Left ventricle myocardium inferior (tissue), 1 donor: ENCODE data around the gene SORCS2. TPM values are rescaled to one million over a fixed set of nuclear protein-coding genes. Genes with fewer than 3 reads are reported as not detected.
A peak's percentile ranks its signal among the peaks of the same experiment; 100 is the strongest.

Experiments
- DNase-seq: peaks from one replicate; pipeline ENCODE4 v3.0.0-alpha.2; 2020
- H3K27ac ChIP-seq: fragments of 200-600 bp; replicated peaks from 2 replicates; pipeline ENCODE4 v1.8.0; 2021
- H3K27me3 ChIP-seq: fragments of 200-600 bp; 2 replicates; pipeline ENCODE4 v1.8.0; 2021; ENCODE audit warnings: low read depth
- H3K36me3 ChIP-seq: fragments of 200-600 bp; 2 replicates; pipeline ENCODE4 v1.8.0; 2021
- H3K4me1 ChIP-seq: fragments of 200-600 bp; 2 replicates; pipeline ENCODE4 v1.8.0; 2021
- H3K4me3 ChIP-seq: fragments of 200-600 bp; 2 replicates; pipeline ENCODE4 v1.8.0; 2021; ENCODE audit warnings: mild to moderate bottlenecking, moderate library complexity
- H3K9me3 ChIP-seq: fragments of 200-600 bp; replicated peaks from 2 replicates; pipeline ENCODE4 v1.8.0; 2021
- intact Hi-C: fragments of 100-400 bp; cut with micrococcal nuclease; formaldehyde crosslinking; loops from one replicate; pipeline ENCODE4 v1.11.0; 2022
- total RNA-seq: library from RNA; stranded (reverse); fragmentation: NEBNext Ultra II Directional; extraction: Animal tissue kit (Norgen Biotek cat#: 25700); gene quantifications from one replicate; pipeline ENCODE4 v1.2.1, GENCODE V29; 2021
- TF ChIP-seq, protein P1 (sequence below): fragments of 200-600 bp; IDR thresholded peaks from 2 replicates; pipeline ENCODE4 v1.8.0; 2021; ENCODE audit warnings: antibody characterized with exemption, mild to moderate bottlenecking, borderline replicate concordance
- donor health status: DM: no; HTN: yes; CAD: no; lungs with severe emphysema.

SORCS2 gene
- total RNA-seq, 1 donor from 2014 or later: 1.2 TPM

DNA sequence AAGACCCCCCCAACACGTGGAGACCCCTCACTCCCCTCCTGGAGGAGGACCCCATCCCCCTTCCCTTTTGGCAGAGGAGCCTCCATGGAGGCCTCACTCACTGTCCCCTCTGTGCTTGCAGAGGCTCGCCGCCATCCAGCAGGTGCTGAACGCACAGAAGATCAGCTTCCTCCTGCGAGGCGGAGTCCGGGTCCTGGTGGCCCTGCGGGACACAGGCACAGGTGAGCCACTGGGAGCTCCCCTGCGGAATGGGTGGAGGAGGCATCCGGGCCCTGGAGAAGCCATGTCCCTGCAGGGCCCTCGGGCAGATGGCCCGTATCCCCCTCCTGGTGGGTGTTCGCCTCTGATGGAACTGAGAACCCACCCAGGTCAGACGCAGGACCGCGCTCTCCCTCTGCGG lies 540.9 kb downstream of the SORCS2 start:
- no peaks in the 10 kb centered on the region for H3K9me3 ChIP-seq
- no peak for DNase-seq
- no peaks in the 10 kb centered on the region for H3K4me1 ChIP-seq
- intact Hi-C loops: no loop called here
- no peak overlapping the region for H3K27ac ChIP-seq
- peaks cover 8% of the 10 kb centered on the region for H3K27me3 ChIP-seq
- TF ChIP-seq, protein P1, sequence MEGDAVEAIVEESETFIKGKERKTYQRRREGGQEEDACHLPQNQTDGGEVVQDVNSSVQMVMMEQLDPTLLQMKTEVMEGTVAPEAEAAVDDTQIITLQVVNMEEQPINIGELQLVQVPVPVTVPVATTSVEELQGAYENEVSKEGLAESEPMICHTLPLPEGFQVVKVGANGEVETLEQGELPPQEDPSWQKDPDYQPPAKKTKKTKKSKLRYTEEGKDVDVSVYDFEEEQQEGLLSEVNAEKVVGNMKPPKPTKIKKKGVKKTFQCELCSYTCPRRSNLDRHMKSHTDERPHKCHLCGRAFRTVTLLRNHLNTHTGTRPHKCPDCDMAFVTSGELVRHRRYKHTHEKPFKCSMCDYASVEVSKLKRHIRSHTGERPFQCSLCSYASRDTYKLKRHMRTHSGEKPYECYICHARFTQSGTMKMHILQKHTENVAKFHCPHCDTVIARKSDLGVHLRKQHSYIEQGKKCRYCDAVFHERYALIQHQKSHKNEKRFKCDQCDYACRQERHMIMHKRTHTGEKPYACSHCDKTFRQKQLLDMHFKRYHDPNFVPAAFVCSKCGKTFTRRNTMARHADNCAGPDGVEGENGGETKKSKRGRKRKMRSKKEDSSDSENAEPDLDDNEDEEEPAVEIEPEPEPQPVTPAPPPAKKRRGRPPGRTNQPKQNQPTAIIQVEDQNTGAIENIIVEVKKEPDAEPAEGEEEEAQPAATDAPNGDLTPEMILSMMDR: no peak
- H3K4me3 ChIP-seq: no peak overlapping the region
- H3K36me3 ChIP-seq: no peaks in the 10 kb centered on the region

DNA sequence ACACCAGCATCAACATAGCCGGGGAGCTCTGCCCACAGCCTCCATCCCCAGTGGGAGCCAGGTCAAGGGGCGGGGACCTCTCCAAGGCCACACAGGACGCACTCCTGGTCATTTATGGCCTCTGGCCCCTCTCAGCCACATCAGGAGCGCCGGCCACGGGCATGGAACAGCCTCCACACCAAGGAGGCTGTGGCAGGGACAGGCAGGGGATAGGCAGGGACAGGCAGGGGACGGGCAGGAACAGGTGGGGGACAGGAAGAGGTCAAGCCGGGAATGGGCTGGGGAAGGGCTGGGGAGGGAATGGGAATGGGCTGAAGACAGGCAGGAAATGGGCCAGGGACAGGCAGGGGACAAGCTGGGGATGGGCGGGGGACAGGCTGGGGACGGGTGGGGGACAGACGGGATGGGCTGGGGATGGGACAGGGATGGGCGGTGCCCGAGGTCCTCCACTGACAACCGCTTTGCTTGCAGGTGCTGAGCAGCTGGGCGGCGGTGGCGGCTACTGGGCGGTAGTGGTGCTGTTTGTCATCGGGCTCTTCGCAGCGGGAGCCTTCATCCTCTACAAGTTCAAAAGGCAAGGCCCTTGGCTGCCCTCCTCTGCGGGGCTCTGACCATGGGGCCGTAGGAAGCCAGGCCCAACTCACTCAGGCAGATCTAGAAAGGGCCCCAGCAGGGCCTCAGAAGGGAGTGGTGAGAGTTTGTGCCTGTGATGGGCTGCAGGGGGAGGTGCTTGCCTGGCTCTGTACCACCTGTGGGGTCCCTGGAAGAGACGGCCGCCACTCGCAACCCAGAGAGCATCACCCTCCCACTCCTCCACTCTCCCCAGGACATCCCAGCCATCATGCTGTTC lies 541.7 kb downstream of the SORCS2 start:
- Histone ChIP-seq H3K27ac (no peak overlapping the region), H3K27me3 (peaks cover 8% of the 10 kb centered on the region), H3K9me3 (no peaks in the 10 kb centered on the region), H3K4me3 (no peak overlapping the region), H3K4me1 (no peaks in the 10 kb centered on the region), H3K36me3 (no peaks in the 10 kb centered on the region)
- DNase-seq: peak; percentile 11
- TF ChIP-seq, protein P1: no peak
- intact Hi-C loops: no loop called here

GRCh38 chr4:7734651-7735260 lies 542.4 kb downstream of the SORCS2 start:
- Histone ChIP-seq H3K27me3 (peaks cover 8% of the 10 kb centered on the region), H3K9me3 (no peaks in the 10 kb centered on the region), H3K4me3 (no peak overlapping the region), H3K4me1 (no peaks in the 10 kb centered on the region), H3K27ac (no peak overlapping the region), H3K36me3 (no peaks in the 10 kb centered on the region)
- peak; percentile 11 for DNase-seq
- TF ChIP-seq, protein P1: no peak
- intact Hi-C loops: no loop called here

- Histone ChIP-seq H3K27me3 (peaks cover 8% of the 10 kb centered on the region), H3K36me3 (no peaks in the 10 kb centered on the region), H3K4me1 (no peaks in the 10 kb centered on the region), H3K4me3 (no peak overlapping the region), H3K9me3 (no peaks in the 10 kb centered on the region), H3K27ac (no peak overlapping the region)
- TF ChIP-seq, protein P1: no peak
- intact Hi-C loops: no loop called here
- no peak for DNase-seq
Measured at GRCh38 chr4:7735395-7735794, 543.1 kb downstream of the SORCS2 start.

- no peak overlapping the region for H3K4me3 ChIP-seq
- H3K36me3 ChIP-seq: no peaks in the 10 kb centered on the region
- TF ChIP-seq, protein P1: no peak
- H3K27me3 ChIP-seq: peaks cover 8% of the 10 kb centered on the region
- intact Hi-C loops: no loop called here
- peak; percentile 6 for DNase-seq
- no peak overlapping the region for H3K27ac ChIP-seq
- H3K9me3 ChIP-seq: no peaks in the 10 kb centered on the region
- no peaks in the 10 kb centered on the region for H3K4me1 ChIP-seq
Measured at GRCh38 chr4:7735961-7736360, 543.6 kb downstream of the SORCS2 start.
